NK-92 (cell line): ENCODE results near the gene SORL1.

ENCODE experiments used
- DNase-seq: peaks from one replicate; lab custom pipeline; 2025; ENCODE audit not compliant: unreplicated experiment; lab: John Stamatoyannopoulos, UW

The SORL1 gene

GRCh38 chr11:121652971-121653370 is 200.9 kb downstream of the SORL1 start:
- no peak for DNase-seq

DNA sequence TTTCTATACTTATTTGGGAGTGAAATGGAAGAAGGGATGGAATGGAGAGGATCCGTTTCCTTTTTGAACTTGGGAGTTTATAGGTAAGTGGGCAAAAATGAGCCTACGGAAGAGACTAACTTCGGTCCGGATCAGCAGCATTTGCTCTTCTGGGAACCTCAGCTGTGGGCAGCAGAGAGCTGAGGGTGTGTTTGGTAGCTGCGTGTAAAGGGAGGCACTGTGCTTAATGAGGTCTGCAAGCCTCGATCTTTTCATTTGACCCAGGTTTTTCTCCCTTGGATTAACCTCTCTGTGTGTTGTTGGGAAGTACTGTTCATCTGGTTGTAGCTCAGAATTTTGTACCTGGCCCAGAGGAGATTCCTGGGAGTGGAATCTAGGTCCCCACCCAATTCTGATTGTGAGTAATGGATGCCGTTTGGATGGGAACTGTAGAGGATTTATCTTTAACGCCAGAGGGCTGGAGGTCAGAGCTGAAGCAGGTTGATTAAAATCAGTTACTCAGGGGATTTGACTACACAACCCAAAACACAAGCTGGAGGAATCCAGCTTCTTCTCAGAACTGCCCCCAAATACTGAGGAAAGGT is 202.2 kb downstream of the SORL1 start:
- no peak for DNase-seq

DNA sequence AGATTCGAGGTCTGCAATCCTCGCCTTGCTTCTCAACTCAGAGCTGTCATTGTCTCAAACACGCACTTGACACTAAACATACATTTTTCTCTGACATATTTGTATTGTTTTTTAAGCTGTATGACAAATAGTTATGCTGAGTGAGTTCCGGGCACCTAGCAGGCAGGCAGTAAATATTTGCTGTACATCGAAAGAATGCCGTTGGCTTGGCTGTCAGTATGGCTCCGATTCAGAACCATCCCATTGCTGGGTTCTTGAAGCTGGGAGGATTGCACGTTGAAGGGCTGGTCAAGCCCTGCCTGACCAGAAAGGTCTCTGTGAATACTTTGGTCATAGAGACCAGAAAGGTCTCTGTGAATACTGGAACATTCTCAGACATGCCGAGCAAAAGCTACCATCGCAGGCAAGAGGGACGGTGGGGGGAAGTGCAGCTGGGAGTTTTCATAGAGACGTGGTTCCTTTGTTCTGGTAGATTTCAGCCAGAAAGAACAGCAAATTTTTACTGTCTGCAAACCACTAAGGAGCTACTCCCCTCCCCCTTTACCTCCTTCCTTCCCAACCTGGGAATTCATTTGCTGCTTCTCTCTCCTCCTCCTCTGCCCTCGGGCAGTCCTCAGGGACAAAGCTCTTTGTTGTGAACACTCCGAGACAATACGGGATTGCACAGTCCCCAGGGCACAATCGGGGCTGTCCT is 202.9 kb downstream of the SORL1 start:
- no peak for DNase-seq

GRCh38 chr11:121655537-121656327 is 203.6 kb downstream of the SORL1 start:
- DNase-seq: no peak

GRCh38 chr11:121656328-121657090 is 204.4 kb downstream of the SORL1 start:
- DNase-seq: no peak

GRCh38 chr11:121657146-121657545 is 205.0 kb downstream of the SORL1 start:
- DNase-seq: no peak

DNA sequence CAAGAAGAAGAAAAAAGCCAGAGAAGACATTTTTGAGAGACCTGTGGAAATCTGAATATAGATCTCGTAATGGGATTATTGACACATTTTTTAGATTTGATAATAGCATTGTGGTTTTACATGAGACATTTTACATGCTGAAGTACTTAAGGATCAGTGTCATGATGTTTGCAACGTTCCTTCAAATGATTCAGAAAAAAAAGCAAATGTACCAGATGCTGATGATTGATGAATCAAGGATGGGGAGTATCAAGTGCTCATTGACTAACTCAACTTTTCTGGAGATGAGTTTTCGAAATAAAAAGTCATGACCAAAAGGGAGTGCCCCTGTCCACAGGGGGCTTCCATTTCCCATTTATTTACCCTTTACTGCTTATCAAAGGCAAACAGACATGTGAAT is 207.7 kb downstream of the SORL1 start:
- no peak for DNase-seq

- no peak for DNase-seq
Observed at GRCh38 chr11:121661880-121662486, 209.9 kb downstream of the SORL1 start.

DNA sequence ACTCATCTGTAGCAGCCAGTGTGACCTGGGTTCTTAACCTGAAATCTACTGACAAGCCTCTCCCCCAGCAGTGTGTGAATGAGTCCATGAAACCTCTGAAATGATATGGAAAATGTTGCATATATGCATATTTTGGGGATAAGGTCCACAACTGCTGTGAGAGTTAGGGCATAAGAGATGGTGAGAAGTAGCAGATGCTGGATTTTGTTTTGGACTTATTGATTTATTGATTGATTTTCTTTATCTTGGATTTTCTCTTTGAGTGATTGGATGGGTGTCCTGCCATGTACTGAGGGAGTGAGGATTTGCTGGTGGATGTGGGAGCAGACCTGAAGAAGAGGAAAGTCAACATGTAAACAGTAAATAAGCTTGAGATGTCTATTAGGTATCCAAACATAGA is 212.0 kb downstream of the SORL1 start:
- DNase-seq: no peak

GRCh38 chr11:121665206-121665838 is 213.2 kb downstream of the SORL1 start:
- DNase-seq: no peak

GRCh38 chr11:121667836-121668235 is 215.7 kb downstream of the SORL1 start:
- DNase-seq: no peak

- no peak for DNase-seq
Observed at GRCh38 chr11:121669422-121669821, 217.3 kb downstream of the SORL1 start.

DNA sequence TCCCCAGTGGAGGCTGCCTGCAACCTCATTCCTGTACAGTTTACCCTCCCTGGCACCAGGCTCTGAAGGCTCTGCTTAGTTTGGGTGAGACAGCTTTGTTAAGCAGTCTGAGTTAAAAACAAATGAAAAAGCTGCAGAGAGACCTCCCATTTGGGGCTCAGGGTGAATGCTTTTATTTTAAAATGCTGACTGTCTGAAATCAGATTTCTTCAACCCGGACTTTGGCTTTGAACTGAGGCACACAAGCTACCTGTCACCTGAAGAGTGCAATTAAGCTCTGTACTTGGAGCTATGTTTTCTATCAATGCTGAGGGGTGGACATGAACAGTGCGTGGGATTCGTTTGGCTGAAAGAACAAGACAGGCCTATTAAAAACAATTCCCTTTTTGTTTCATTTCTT is 218.2 kb downstream of the SORL1 start:
- no peak for DNase-seq

DNA sequence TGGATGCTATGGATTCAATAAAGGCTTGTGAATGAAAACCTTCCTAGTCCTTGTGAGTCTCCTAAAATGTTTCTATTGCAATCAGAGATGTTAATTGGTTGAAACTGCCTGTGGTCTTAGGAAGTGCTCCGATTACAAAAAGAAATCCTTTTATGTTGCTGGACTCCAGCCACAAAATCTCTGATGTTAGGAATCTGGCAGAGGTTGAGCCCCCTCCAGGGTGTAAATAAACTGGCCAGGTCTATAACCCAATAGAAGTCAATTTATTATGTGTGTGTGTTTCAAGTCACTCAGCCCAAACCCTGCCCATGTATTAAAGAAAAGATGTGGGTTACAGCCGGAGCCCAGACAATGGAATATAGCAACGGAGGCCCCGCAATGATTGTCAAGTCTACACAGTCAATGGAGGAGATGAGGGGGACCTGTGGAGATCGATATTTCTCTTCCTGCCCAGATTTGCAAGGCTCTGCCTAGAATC is 218.7 kb downstream of the SORL1 start:
- no peak for DNase-seq

DNA sequence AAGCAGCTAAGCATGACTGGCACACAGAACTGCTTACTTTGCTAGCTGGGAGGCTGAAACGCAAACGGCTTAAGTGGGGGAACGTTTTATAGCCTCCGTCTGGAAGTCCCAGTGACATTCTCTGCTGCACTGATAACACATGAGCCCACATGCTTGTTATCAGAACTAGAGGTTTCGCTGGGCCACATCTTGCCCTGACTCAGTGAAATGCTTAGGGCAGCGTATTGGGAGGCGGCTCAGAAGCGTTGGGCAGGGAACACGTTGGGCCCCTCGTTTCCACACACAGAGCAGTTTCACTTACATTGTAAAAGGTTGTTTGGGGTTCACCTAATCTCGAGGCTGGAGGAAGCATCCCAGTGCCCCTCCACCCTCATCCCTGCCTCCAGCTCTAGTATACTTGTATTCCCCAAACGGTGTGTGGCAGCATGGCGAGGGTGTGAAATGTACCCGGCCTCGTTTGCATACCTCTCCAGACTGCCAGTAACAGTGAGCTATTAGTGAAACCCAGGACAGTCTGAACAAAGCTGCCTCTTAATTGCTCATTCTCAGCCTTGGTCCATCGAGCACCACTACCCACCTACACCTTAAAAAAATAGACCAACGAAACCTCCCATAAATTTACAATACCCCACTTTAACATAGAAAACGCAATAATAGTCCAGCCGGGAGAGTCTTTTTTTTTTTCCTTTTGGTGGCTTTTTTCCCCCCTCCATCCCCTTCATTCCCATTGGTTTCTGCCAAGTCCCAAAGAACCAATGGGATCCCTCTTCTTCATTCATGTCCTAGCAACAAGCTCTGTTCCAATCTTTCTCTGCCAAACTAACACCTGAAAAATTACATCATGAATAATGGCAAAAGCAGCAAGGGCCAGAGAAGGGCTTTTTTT is 219.4 kb downstream of the SORL1 start:
- no peak for DNase-seq

- no peak for DNase-seq
Observed at GRCh38 chr11:121672630-121673487, 220.7 kb downstream of the SORL1 start.

DNA sequence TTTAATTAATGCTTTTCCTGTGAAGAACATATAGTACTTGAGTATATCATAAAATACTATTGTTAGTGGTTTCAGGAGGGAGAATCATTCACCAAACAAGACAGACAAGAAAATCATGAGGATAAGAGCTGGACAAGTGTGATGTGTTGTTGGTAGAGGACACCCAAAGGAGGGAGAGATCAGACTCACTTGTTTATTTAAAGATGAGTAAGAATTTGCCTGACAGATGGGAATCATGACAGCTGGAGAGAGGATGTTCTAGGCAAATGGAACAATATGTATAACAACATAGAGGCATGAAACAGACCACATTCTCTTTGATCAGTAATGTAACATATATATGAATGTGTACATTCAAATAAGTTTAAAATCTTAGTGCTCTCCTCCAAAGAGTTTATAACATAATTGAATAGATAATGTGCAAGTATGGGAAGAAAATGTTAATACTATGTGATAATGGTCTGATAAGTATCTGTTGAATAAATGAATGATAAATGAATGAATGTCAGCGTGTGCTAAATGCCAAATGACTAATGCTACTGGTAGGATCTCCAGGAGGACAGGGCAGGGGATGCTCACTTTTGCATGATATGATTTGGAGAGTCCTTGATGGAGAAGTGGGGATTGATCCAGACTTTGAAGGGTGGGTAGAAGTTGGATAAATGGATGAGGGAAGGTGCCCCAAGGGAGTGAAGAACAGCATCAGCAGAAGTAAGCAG is 229.6 kb downstream of the SORL1 start:
- DNase-seq: no peak
